H54 (cell line): ENCODE results near the gene FOSB.
A peak's percentile ranks its signal among the peaks of the same experiment; 100 is the strongest.
"Not testable (repeated sequence)": the region's sequence is repeated elsewhere in the genome, so short reads cannot be mapped to it uniquely, and the experiment has no call there.

ENCODE experiments used
- DNase-seq: peaks from one replicate; pipeline ENCODE4 v3.0.0; 2011; ENCODE audit warnings: low spot score, mixed read lengths; ENCODE audit not compliant: insufficient read length
- FAIRE-seq: peaks from 3 replicates; lab custom pipeline; 2011; peaks lifted over from hg19 to GRCh38; lab: Jason Lieb, UNC
- POLR2A ChIP-seq: IDR thresholded peaks from 2 replicates; pipeline ENCODE4 v1.6.1; 2011; ENCODE audit warnings: low read depth, mild to moderate bottlenecking, low read length

FOSB gene

GRCh38 chr19:45467456-45468158, at the start of gene FOSB:
FOSB (plus strand) TSS chr19:45467996; CDS start chr19:45468587, 591 bp downstream.
- FAIRE-seq = no peak

GRCh38 chr19:45418802-45419201, 49.0 kb upstream of the FOSB start:
- FAIRE-seq (no peak), DNase-seq (no peak)
- TF ChIP-seq POLR2A = no peak

More at GRCh38 chr19:45467456-45468158, at the start of gene FOSB:
- no peak for DNase-seq
- peak; percentile 36; the same call in 1 of the 2 replicates for TF ChIP-seq POLR2A

- TF ChIP-seq POLR2A = no peak
- no peak for DNase-seq
- no peak for FAIRE-seq
Measured at GRCh38 chr19:45419396-45419795, 48.4 kb upstream of the FOSB start.

GRCh38 chr19:45419895-45420294, 47.9 kb upstream of the FOSB start:
- no peak for TF ChIP-seq POLR2A
- DNase-seq = no peak
- no peak for FAIRE-seq

- TF ChIP-seq POLR2A = no peak
- DNase-seq = no peak
- FAIRE-seq = no peak
Measured at GRCh38 chr19:45420356-45420755, 47.4 kb upstream of the FOSB start.

- FAIRE-seq = no peak
- TF ChIP-seq POLR2A = no peak
- no peak for DNase-seq
Measured at GRCh38 chr19:45420871-45421270, 46.9 kb upstream of the FOSB start.

- FAIRE-seq = no peak
- TF ChIP-seq POLR2A = no peak
- no peak for DNase-seq
Measured at GRCh38 chr19:45421947-45422498, 45.8 kb upstream of the FOSB start.

- no peak for TF ChIP-seq POLR2A
- FAIRE-seq (no peak), DNase-seq (no peak)
Measured at GRCh38 chr19:45423033-45423588, 44.7 kb upstream of the FOSB start.

GRCh38 chr19:45423589-45424190, 44.1 kb upstream of the FOSB start, which contains the start of gene ERCC1:
ERCC1 (minus strand) TSS chr19:45423917; CDS start chr19:45423374, 543 bp downstream.
- TF ChIP-seq POLR2A = peak; percentile 31; the same call in 1 of the 2 replicates
- FAIRE-seq (peak; percentile 53), DNase-seq (peak; percentile 70)

- DNase-seq (peak; percentile 59), FAIRE-seq (peak; percentile 84)
- peak; percentile 50 for TF ChIP-seq POLR2A
Measured at GRCh38 chr19:45424191-45425058, 43.4 kb upstream of the FOSB start.

- FAIRE-seq (no peak), DNase-seq (no peak)
- TF ChIP-seq POLR2A = no peak
Measured at GRCh38 chr19:45428384-45429231, 39.2 kb upstream of the FOSB start.

GRCh38 chr19:45429896-45430295, 37.9 kb upstream of the FOSB start:
- DNase-seq, FAIRE-seq: not testable (repeated sequence)

GRCh38 chr19:45431008-45431407, 36.8 kb upstream of the FOSB start:
- DNase-seq, FAIRE-seq: not testable (repeated sequence)

- not testable (repeated sequence) for DNase-seq, FAIRE-seq
Measured at GRCh38 chr19:45432543-45432942, 35.3 kb upstream of the FOSB start.
